GM12878 (cell line): Measurements from ENCODE around the gene ACTR10. TPM values are rescaled to one million over a fixed set of nuclear protein-coding genes. Genes with fewer than 3 reads are reported as not detected.

Experiments
- ATAC-seq: fragments of 200-7000 bp; cut with Tn5 transposase; 3 replicates; pipeline ENCODE4 v1.9.1; 2020; ENCODE audit warnings: mild to moderate bottlenecking, moderate library complexity
- BruUV-seq: library from RNA; stranded (reverse); fragments of 400-500 nt; replicated peaks from 2 replicates; lab custom pipeline; 2021; lab: Mats Ljungman, UMichigan
- CTCF ChIA-PET: fragments of 300-600 bp; sonication (Branson Sonifier 250); formaldehyde crosslinking; extraction: SDS; loops from one replicate; lab custom pipeline; 2021; ENCODE audit warnings: inconsistent platforms; lab: Yijun Ruan, JAX
- POLR2A ChIA-PET: fragments of 350-600 bp; formaldehyde crosslinking; extraction: SDS; loops from one replicate; lab custom pipeline; 2021; ENCODE audit warnings: inconsistent platforms; lab: Charles Lee
- RAD21 ChIA-PET: fragments of 300-600 bp; sonication (Branson Sonifier 250); formaldehyde crosslinking; loops from one replicate; lab custom pipeline; 2023; ENCODE audit warnings: antibody characterized with exemption; ENCODE audit not compliant: unreplicated experiment; lab: Charles Lee
- SMC1A ChIA-PET: fragments of 300-600 bp; sonication (Branson Sonifier 250); formaldehyde crosslinking; loops from one replicate; lab custom pipeline; 2023; ENCODE audit not compliant: unreplicated experiment, uncharacterized antibody; lab: Charles Lee
- DNase-seq: peaks from one replicate; pipeline ENCODE4 v3.0.0-alpha.2; 2011; ENCODE audit warnings: low read depth, low spot score
- FAIRE-seq: peaks from 3 replicates; lab custom pipeline; 2011; peaks lifted over from hg19 to GRCh38; lab: Jason Lieb, UNC
- H2AFZ ChIP-seq: 2 replicates; pipeline ENCODE4 v1.6.0; 2011; ENCODE audit warnings: low read depth, low read length, control low read depth; ENCODE audit not compliant: control insufficient read depth
- H3K27ac ChIP-seq: 2 replicates; pipeline ENCODE4 v1.5.1; 2011; ENCODE audit warnings: control low read depth; ENCODE audit not compliant: control insufficient read depth, insufficient read depth
- H3K27me3 ChIP-seq, 2 experiments: replicated peaks in 1 of 2; 2 replicates each; pipeline versions ENCODE4 v1.6.0 to v1.6.1; 2011; ENCODE audit warnings: low read length in 1 of 2; ENCODE audit not compliant: control insufficient read depth in 2 of 2, insufficient read depth in 2 of 2
- H3K36me3 ChIP-seq, 2 experiments: 2 replicates each; pipeline ENCODE4 v1.5.1; 2011; ENCODE audit warnings: low read length in 1 of 2; ENCODE audit not compliant: control insufficient read depth in 2 of 2, insufficient read depth in 2 of 2
- H3K4me1 ChIP-seq: 2 replicates; pipeline ENCODE4 v1.6.1; 2011; ENCODE audit warnings: mild to moderate bottlenecking, low read length, moderate library complexity, mixed read lengths; ENCODE audit not compliant: control insufficient read depth, insufficient read depth
- H3K4me2 ChIP-seq: 2 replicates; pipeline ENCODE4 v1.6.0; 2011; ENCODE audit warnings: control low read depth; ENCODE audit not compliant: control insufficient read depth, insufficient read depth
- H3K4me3 ChIP-seq: fragments of 200-600 bp; sonication (generic); 2 replicates; pipeline ENCODE4 v1.5.1; 2016
- H3K79me2 ChIP-seq: 2 replicates; pipeline ENCODE4 v1.6.0; 2011; ENCODE audit warnings: low read length; ENCODE audit not compliant: control insufficient read depth, insufficient read depth
- H3K9ac ChIP-seq: 2 replicates; pipeline ENCODE4 v1.8.0; 2011; ENCODE audit warnings: low read length, control low read depth, mixed read lengths; ENCODE audit not compliant: control insufficient read depth, insufficient read depth
- H3K9me3 ChIP-seq: replicated peaks from 3 replicates; pipeline ENCODE4 v1.5.1; 2011; ENCODE audit warnings: mild to moderate bottlenecking, low read length; ENCODE audit not compliant: control insufficient read depth, insufficient read depth
- H4K20me1 ChIP-seq: 2 replicates; pipeline ENCODE4 v1.6.0; 2011; ENCODE audit not compliant: control insufficient read depth, insufficient read depth
- BACH1 ChIP-seq: fragments of 450-650 bp; IDR thresholded peaks from 2 replicates; pipeline ENCODE4 v1.6.1; 2017; ENCODE audit warnings: mild to moderate bottlenecking, borderline replicate concordance
- BCLAF1 ChIP-seq: fragments of 450-650 bp; IDR thresholded peaks from 2 replicates; pipeline ENCODE4 v1.6.1; 2017; ENCODE audit warnings: antibody characterized with exemption, mild to moderate bottlenecking, moderate library complexity
- ELK1 ChIP-seq: IDR thresholded peaks from 2 replicates; pipeline ENCODE4 v1.6.1; 2012; ENCODE audit warnings: low read depth, low read length, improper control_type of control experiment
- NR2C1 ChIP-seq: fragments of 450-650 bp; IDR thresholded peaks from 2 replicates; pipeline ENCODE4 v1.6.1; 2017; ENCODE audit warnings: antibody characterized with exemption, mild to moderate bottlenecking, moderate library complexity
- PML ChIP-seq: IDR thresholded peaks from 2 replicates; pipeline ENCODE4 v1.6.1; 2012; ENCODE audit warnings: low read length, inconsistent platforms
- RELA ChIP-seq: fragments of 450-650 bp; IDR thresholded peaks from 2 replicates; pipeline ENCODE4 v1.8.0; 2014; ENCODE audit warnings: borderline replicate concordance; ENCODE audit not compliant: partially characterized antibody
- REST ChIP-seq: IDR thresholded peaks from 2 replicates; pipeline ENCODE4 v1.6.1; 2012; ENCODE audit warnings: mild to moderate bottlenecking, low read depth, low read length
- SIX5 ChIP-seq: IDR thresholded peaks from 2 replicates; pipeline ENCODE4 v1.6.1; 2011; ENCODE audit warnings: mild to moderate bottlenecking, low read depth, low read length, moderate library complexity; ENCODE audit not compliant: severe bottlenecking
- SPI1 ChIP-seq: IDR thresholded peaks from 2 replicates; pipeline ENCODE4 v1.6.1; 2011; ENCODE audit warnings: low read depth, mild to moderate bottlenecking, low read length, moderate library complexity, borderline replicate concordance; ENCODE audit not compliant: insufficient read depth
- TAF1 ChIP-seq: IDR thresholded peaks from 2 replicates; pipeline ENCODE4 v1.6.1; 2011; ENCODE audit warnings: mild to moderate bottlenecking, low read depth, low read length, borderline replicate concordance
- TCF3 ChIP-seq: IDR thresholded peaks from 2 replicates; pipeline ENCODE4 v1.6.1; 2012; ENCODE audit warnings: low read depth, mild to moderate bottlenecking, low read length, borderline replicate concordance; ENCODE audit not compliant: insufficient read depth
- ZBTB33 ChIP-seq: fragments of 450-650 bp; IDR thresholded peaks from 2 replicates; pipeline ENCODE4 v1.6.1; 2017; ENCODE audit warnings: mild to moderate bottlenecking
- ZNF24 ChIP-seq: fragments of 450-650 bp; IDR thresholded peaks from 2 replicates; pipeline ENCODE4 v1.6.1; 2017; ENCODE audit warnings: antibody characterized with exemption, mild to moderate bottlenecking
- ZNF274 ChIP-seq: IDR thresholded peaks from one replicate; pipeline ENCODE4 v1.8.0; 2011; ENCODE audit not compliant: insufficient read length, insufficient read depth
- WGBS: methylation state at CpG from one replicate; pipeline ENCODE4 v1.1.6; 2016; ENCODE audit warnings: low lambda C conversion rate; ENCODE audit not compliant: insufficient replicate concordance, insufficient coverage; ENCODE audit errors: missing lambda C conversion rate; 5-methylcytosine and 5-hydroxymethylcytosine counted together
- in situ Hi-C: fragments of 300-500 bp; cut with MboI; formaldehyde crosslinking; loops from 9 replicates; pipeline ENCODE4 v1.14.3; 2018; ENCODE audit warnings: mixed read lengths
- intact Hi-C: fragments of 100-400 bp; cut with micrococcal nuclease; formaldehyde crosslinking; loops from one replicate; pipeline ENCODE4 v1.14.2; 2022; ENCODE audit not compliant: unreplicated experiment
- polyA plus RNA-seq, 11 experiments: library from polyadenylated mRNA; depleted of rRNA in 4 of 11; unstranded in 6 of 11; stranded (reverse) in 5 of 11; fragments of >200 nt; fragmentation: Nextera tagmentation in 4 of 11; fragmentation: Illumina TruSeq in 1 of 11; extraction: Ambion mirVana in 4 of 11; extraction: Trizol in 1 of 11; gene quantifications; 1 replicate in 1 of 11; 2 replicates in 10 of 11; pipeline versions ENCODE4 v1.2.1 to v1.2.3, GENCODE V29; 2011 to 2016; ENCODE audit warnings: inconsistent platforms in 2 of 11, missing spikeins in 2 of 11, low read depth in 1 of 11
- total RNA-seq, 4 experiments: library from RNA; depleted of rRNA in 3 of 4; stranded (reverse); fragments of >200 nt in 3 of 4; fragmentation: Illumina TruSeq in 1 of 4; extraction: Trizol in 1 of 4; gene quantifications; 2 replicates each; pipeline versions ENCODE4 v1.2.1 to v1.2.3, GENCODE V29; 2013 to 2021

Gene ACTR10
- total and polyA plus RNA-seq, 10 of the 15 experiments (the other 5 are each of a cell fraction or from before 2014, with no cell fraction given): 26.0 to 74.3 (median 38.9) TPM

GRCh38 chr14:58171090-58171489, 28.9 kb upstream of the ACTR10 start (continued):
- 0 out of 2 replicates have a peak, but pooled peaks have one; percentile 26 for TF ChIP-seq REST
- TF ChIP-seq TCF3: 0 out of 2 replicates have a peak, but pooled peaks have one; percentile 48
- TF ChIP-seq BACH1: peak; percentile 100

GRCh38 chr14:58177125-58177524, 22.8 kb upstream of the ACTR10 start:
- Histone ChIP-seq H4K20me1 (no peaks in the 10 kb centered on the region), H3K4me3 (no peak overlapping the region), H3K36me3 (no peaks in the 10 kb centered on the region), H3K4me2 (no peak overlapping the region), H3K79me2 (no peaks in the 10 kb centered on the region), H3K9me3 (no peaks in the 10 kb centered on the region), H3K9ac (no peak overlapping the region), H3K4me1 (no peaks in the 10 kb centered on the region), H3K27me3 (no peaks in the 10 kb centered on the region), H2AFZ (no peak overlapping the region), H3K27ac (no peak overlapping the region)
- no TSS peak for BruUV-seq
- DNase-seq (no peak), FAIRE-seq (no peak), ATAC-seq (no peak)
- in situ Hi-C loops (no loop called here), intact Hi-C loops (no loop called here)
- POLR2A ChIA-PET: no interaction called here
- 51% methylated on average over 5 of the region's 5 CpGs for WGBS
- SMC1A ChIA-PET: no interaction called here
- CTCF ChIA-PET: no interaction called here
- RAD21 ChIA-PET: no interaction called here
- no peak for TF ChIP-seq ZBTB33
- no peak for TF ChIP-seq BCLAF1
- no peak for TF ChIP-seq RELA
- TF ChIP-seq PML: no peak
- TF ChIP-seq ZNF24: no peak
- no peak for TF ChIP-seq NR2C1
- no peak for TF ChIP-seq SPI1
- no peak for TF ChIP-seq TAF1
- TF ChIP-seq ELK1: no peak
- no peak for TF ChIP-seq ZNF274
- no peak for TF ChIP-seq SIX5
